Activated CD8-positive, alpha-beta memory T cell treated with anti-CD3 and anti-CD28 coated beads for 24 hours (primary cell): Measurements from ENCODE around the gene STPG2.
"Not testable (repeated sequence)": the region's sequence is repeated elsewhere in the genome, so short reads cannot be mapped to it uniquely, and the experiment has no call there.

Experiments
- DNase-seq: peaks from one replicate; pipeline ENCODE4 v3.0.0-alpha.2; 2020

STPG2 gene

DNA sequence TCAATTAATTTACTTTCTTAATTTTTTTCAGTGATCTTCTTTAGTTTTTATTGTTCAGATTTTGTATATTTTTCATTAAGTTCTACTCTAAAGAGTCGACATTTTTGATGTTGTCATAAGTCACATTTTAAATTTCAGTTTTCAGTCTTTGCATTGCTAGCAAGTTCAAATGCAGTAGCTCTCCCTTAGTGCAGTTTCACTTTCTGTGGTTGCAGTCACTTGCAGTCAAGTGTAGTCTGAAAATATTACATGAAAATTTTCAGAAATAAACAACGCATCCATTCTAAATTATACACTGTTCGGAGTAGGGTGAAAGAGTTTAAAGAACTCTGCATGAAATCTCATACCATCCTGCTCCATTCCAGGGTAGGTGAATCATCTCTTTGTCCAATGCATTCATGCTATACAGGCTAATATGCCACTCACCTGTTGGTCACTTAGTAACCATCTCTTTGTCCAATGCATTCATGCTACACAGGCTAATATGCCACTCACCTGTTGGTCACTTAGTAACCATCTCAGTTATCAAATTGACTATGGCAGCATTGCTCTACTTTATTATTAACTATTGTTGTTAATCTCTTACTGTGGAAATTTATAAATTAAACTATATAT lies 356.9 kb downstream of the STPG2 start:
- no peak for DNase-seq

- no peak for DNase-seq
Observed at GRCh38 chr4:97778174-97778573, 365.1 kb downstream of the STPG2 start.

DNA sequence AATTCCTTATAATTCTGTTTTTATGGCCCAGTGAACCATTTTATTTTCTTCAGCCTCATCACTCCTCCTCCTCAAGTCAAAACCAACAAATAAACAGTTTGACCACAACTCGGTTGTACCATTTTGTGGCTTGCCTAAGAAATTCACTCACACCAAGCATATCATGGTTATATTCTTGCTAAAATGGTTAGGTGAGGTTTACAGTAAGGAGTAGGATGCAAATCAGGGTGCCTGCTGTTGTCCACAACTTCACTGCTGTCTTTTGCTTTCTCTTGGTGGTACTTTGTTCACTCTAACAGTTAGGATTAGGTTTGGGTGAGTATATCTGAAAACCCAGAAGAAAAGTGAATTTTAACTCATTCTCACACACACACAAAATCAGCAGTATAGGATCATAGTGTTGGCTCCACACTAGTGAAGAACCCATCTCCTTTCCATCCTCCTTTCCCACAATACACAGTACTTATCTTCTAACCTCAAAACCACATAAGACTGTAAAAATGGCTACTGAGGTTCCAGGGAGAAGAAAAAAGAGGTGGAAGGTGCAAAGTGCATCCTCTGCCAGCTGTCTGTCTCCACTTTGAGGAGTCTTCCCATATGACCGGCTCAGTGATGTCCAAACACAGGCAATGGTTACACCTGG lies 368.8 kb downstream of the STPG2 start:
- DNase-seq: no peak

DNA sequence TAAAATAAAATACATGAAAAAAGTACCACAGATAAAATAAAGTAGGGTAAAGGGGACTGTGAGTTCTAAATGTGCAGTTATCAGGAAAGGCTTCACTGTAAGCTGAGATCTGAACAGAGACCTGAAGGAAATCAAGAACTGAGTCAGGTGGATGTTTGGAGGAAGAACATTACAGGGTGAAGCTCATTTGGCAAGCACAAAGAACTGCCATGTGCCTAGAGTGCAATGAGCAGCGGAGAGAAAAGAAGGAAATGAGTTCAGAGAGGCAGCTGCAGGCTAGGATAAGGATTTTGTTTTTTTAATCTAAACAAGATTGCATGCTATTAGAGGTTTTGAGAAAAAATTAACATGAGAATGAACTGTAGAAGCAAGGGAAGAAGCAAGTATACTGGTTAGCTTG lies 373.1 kb downstream of the STPG2 start:
- no peak for DNase-seq

- no peak for DNase-seq
Observed at GRCh38 chr4:97762115-97762512, 381.2 kb downstream of the STPG2 start.

DNA sequence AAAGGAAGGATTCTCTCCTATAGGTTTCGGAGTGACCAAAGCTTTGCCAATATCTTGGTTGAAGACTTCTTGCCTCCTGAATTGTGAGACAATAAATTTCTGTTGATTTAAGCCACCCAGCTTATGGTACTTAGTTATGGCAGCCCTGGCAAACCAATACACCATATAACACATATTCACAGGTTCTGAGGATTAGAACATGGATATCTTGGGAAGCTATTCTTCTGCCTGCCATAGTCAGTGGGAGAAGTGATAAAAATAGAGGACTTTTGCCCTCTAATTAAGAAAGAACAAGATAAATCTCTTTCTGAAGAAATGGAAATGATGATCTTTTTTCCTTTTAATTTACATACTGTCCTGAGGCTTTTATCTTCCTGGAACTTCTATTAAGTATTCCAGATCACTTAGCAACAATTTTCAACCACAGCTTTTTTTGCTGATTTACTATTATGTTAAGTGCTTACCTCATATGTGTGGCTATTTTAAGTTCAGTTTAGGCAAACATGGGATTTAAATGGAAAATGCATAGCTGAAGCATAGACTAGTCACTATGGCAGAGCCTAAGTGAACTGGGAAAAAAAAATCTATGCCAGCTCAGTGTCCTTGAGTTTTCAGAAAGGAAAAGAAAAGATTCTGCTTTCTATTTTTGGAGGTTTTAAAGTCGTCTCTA lies 381.7 kb downstream of the STPG2 start:
- no peak for DNase-seq

DNA sequence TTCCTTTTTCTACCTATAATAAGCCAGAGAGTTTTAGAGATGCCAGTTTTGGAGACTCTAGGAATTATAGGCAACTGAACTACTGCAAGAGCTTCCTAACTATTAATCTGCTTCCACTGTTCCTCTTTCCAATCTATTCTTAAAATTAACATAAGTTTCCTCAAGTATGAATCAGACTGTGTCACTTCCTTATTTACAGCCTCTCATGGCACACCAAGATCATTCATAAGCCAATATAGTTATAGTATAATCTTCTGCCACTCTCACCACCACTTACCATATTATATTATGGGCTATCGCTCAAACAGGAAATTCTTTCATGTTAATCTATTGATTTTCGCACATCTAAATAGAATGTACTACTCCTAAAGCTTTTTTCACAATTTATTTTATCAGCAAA lies 383.5 kb downstream of the STPG2 start:
- DNase-seq: no peak

DNA sequence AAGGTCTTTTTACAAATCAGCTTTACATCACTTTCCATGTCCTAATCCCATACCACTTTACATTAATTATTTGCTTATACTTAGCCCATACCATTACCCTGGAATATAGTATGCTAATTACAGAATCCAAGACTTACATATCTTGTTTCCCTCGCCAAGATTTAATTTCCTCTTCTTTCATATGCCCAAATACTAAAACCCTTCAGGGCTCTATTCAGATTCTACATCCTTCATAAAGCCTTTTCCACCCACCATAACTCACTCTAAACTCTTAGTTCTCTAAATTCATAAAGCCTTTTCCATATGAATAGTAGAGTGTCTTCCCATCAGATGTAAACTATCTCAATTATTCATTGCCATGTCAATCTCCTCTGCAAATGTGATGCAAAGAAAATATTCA lies 390.7 kb downstream of the STPG2 start:
- no peak for DNase-seq

GRCh38 chr4:97747945-97748344 lies 395.3 kb downstream of the STPG2 start:
- no peak for DNase-seq

GRCh38 chr4:97720869-97721432 lies 422.3 kb downstream of the STPG2 start:
- DNase-seq: no peak

- DNase-seq: no peak
Observed at GRCh38 chr4:97691111-97691605, 452.1 kb downstream of the STPG2 start.

- no peak for DNase-seq
Observed at GRCh38 chr4:97670703-97671269, 472.5 kb downstream of the STPG2 start.

DNA sequence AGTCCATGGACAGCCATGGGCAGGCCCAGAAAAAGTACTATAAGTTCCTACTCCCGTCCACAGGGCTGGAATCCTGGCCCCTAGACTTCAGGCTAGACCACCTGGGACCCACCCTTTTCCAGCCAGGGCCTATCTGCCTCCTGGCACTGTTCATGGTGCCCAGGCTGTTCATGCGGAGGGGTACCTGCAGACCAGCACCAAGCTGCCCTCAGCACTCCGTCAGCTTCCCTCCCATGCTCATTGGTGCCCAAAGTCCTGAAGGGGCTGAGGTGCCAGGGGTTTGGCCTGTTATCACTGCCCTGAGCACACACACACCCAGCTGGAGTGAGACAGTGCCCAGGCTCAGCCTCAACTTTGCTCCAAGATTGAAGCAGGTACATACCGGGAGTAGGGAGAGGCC lies 477.7 kb downstream of the STPG2 start:
- DNase-seq: no peak

DNA sequence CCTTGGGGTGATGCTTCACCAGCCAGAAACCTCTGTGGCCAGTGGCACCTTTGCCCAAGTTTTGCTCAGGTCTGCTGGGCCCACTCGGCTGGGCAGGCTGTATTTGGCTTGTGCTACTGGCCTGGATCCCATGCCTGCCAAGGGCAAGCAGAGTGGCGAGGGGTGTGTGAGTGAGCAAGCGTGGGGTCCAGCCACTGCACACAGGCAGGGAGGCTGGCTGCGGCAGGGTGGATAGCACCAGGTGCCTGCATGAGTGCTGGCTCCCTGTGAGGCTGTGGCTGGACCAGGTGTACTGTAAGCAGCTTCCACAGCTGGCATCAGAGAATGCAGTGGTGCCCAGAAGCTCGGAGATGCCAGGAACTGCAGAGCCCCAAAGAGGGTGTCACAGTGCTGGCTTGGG lies 478.5 kb downstream of the STPG2 start:
- DNase-seq: no peak

DNA sequence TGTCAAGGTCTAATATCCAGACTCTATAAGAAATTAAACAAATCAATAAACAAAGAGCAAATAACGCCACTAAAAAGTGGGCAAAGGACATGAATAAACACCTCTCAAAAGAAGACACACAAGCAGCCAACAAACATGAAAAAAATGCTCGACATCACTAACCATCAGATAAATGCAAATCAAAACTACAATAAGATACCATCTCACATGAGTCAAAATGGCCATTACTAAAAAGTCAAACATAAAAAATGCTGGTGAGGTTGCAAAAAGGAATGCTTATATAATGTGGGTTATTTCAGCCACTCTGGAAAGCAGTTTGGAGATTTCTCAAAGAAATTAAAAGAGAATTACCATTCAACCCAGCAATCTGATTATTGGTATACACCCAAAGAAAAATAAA lies 481.1 kb downstream of the STPG2 start:
- no peak for DNase-seq

DNA sequence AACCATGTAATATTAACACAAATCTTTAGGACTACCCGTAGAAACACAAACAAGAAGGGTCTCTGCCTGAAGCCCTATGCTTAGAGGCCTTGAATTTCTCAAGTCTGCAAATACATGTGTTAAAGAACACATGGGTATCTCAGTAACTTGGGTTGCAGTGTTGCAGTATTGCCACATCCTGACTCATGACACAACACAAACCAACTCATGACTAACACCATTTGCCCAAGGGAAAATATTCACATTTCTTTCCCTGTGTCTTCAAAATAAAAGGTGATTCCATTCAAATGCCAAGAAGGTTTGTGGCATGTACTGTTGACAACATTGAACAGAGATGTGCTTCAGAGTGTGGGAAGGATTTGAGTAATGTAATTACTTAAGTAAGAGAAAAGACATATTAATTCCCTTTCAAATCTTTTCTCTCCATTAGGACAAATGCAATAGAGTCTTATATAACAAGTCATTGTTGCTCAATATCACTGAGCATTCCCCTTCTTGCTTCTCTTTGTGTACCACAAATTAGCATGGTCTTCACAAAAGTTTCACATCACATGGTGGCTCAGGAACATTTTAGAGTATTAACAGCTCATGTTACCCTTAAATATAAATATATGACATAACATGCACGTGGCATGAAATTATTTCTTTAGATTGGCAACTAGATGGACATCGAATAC lies 487.1 kb downstream of the STPG2 start:
- no peak for DNase-seq

DNA sequence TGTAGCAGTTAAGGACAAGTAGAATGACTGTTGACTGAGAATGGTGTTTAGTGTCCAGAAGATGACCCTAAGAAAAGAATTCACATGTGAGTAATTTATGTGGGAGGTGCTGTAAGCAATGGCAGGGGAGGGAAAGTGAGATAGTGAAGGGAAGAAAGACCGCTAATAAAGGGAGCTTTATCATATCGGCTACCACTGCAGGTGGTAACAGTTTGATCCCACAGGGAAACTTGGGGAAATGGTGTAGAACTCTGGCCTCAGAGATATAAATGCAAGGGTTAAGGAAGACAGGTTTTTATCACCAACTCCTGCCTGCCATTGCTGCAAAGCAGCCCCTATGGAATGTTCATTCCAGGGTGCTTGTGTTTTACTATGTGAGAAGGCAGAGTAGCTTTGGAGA lies 489.6 kb downstream of the STPG2 start:
- DNase-seq: no peak

- DNase-seq: no peak
Observed at GRCh38 chr4:97646997-97647396, 496.3 kb downstream of the STPG2 start.

DNA sequence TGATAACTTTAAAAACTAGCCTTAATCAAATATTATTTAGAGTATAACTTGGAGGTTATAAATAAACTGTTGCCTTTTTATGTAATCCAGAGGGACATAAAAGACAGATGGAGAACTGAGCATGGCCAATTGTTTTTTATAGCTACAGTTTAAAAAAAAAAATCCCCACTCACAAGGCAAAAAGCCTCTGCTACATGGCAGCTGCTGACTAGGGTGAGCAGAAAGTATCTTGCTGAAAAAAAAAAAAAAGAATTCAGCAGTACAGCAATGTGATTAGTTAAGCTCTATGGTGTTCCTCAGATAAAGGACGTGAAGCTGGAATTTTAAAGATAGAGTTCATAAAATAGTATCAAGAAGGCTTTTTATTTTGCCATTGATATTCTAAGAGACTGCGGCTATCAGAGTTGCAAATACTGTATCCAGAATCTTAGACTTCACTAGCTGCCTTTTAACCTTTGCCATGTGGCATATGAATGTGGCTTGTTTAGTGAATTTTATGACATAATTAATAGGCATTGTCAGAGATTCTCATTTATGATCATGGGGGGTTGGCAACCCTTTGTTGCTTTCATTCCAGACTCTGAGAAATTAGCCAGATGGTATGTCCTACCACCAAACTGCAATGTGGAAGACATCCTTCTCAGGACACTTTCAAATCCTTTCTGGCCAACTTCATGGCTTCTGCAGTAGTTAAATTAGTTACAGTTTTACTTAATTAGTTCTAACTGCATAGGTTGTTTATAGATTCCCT lies 498.0 kb downstream of the STPG2 start:
- DNase-seq: no peak

DNA sequence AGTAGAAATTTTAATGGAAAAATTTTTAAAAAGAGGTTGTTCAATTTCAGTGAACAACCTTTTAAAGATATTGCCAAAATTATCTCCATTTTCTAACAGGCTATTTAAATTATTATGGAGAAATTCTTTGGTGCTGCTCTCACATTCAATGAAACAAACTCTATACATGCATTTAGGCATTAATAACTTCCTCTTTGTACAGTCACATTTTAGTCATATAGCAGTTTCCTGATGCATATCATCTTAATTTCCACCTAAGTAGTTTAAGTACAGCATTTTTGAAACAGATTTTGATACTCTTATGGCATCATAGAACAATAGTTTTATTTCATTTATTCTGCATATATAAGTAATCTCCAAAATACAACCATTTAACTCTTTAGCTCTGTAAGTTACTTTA lies 500.1 kb downstream of the STPG2 start:
- no peak for DNase-seq

DNA sequence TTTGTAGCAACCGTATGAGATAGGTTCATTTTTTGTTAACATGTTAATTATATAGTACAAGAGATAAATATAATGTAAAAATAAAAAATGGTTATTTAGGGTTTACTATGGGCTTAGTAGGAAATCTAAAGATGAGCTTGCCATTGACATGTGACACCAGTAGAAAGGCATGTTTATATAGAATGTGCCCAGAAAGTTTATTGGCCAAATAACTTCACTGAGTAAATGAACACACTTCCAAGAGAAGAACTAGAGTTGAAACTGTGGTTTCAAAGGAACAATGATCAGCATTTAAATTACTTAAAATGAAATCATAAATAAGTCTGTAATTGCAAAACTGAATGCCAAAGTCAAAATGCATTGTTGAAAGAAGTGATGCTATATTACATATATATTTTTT lies 503.3 kb downstream of the STPG2 start:
- no peak for DNase-seq

DNA sequence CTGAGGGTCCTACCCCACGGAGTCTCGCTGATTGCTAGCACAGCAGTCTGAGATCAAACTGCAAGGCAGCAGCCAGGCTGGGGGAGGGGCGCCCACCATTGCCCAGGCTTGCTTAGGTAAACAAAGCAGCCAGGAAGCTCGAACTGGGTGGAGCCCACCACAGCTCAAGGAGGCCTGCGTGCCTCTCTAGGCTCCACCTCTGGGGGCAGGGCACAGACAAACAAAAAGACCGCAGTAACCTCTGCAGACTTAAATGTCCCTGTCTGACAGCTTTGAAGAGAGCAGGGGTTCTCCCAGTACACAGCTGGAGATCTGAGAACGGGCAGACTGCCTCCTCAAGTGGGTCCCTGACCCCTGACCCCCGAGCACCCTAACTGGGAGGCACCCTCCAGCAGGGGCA lies 509.4 kb downstream of the STPG2 start:
- not testable (repeated sequence) for DNase-seq
